Measurements from ENCODE around the gene TRPC3.

The TRPC3 gene

DNA sequence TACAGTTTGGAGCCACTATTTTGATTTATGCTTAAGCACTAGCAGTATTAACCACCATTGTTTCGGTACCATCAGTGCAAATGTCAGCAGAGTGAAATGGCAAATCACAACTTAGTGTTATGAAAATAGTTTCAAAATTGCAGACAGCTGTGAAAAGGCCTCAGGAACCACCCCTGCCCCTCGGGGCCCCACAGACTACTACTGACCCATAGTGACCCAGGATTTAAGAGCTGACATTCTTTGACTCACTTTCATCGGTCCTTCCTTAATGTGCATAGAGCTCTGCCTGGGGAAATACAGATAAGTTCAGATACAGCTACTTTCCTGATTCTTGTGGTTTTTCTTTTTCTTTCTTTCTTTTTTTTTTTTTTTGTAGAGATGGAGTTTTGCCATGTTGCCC lies 78.3 kb downstream of the TRPC3 start:
- DNase-seq (ENCODE audit: low read depth), result no peak

DNA sequence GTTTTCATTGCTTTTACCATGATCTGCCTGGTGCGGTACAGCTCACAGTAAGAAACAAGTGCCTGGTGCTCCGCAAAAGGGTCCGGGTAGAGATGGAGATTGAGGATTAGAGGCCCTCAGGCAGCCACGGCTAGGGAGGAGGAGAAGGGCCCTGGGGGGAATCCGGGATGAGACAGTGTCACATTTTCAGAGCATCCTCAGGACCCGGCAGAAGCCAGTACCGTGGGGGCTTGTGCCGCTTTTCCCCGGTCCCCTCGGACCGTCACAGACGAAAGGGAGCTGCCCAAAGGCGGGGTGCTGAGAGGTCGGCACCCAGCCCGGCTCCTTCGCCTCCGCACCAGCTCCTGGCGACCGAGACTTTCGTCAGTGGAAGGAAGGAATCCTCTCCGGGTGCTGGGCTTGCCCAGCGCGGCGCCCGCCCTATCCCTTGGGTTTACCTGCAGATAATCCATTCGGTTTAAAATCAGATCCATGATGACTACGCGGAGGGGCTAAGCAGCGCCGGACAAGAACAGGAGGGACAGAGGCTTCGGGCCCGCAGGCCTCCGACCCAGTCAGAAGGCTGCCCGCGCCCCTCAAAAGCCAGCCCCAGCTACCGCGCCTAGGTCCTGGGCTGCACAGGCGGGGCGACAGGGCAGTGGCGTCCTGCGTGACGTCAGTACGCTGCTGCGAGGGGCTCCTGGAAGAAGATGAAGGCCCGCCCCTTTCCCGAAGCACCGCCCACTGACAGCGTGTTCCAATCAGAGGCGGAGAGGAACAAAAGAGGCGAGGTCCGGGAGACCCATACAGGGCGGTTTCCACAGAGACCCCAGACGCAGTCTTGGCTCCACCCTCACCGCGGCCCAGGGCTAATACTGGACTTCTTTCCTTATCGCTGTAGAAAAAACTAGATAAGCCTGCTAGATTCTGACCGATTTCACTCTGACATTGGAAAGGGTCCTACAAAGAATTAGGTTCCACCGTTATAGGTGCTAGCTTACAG lies 81.7 kb downstream of the TRPC3 start, which contains the start of gene BBS7:
TSS of gene BBS7 (minus strand) at position 634 of the 982 bp plus-strand sequence. CDS start at position 473, 161 bp downstream.
- peak; percentile 86 for DNase-seq (ENCODE audit: low read depth)

DNA sequence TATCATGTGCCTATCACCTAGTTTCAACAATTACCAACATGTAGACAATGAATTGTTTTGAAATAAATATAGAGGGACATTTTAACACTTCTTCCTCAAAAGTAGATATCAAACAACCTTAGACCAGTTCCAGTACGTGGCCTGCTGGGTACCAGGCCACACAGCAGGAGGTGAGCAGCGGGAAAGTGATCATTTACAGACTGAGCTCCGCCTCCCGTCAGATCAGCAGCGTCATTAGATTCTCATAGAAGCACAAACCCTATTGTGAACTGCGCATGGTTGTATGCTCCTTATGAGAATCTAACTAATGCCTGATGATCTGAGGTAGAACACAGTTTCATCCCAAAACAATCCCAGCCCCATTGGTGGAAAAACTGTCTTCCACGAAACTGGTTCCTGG lies 88.1 kb downstream of the TRPC3 start:
- no peak for DNase-seq (ENCODE audit: low read depth)

DNA sequence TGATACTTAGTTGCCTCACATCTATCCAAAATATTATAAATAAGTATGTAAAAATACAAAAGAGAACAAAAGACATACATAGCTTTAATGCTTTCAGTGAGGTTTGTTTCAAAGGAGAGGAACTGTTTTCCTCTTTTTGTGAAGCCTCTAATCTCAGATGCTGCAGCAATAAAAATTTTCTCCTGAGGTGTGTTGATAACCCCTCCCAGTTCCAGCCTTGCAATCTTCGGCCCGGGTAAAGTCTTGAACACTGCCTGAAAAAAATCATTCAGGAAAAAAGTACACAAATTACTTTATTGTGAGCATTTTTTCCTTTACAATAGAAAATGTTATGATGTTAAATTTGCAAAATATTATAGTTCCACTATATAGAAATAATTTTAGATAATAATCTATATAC lies 90.4 kb downstream of the TRPC3 start:
- DNase-seq (ENCODE audit: low read depth), result no peak

DNA sequence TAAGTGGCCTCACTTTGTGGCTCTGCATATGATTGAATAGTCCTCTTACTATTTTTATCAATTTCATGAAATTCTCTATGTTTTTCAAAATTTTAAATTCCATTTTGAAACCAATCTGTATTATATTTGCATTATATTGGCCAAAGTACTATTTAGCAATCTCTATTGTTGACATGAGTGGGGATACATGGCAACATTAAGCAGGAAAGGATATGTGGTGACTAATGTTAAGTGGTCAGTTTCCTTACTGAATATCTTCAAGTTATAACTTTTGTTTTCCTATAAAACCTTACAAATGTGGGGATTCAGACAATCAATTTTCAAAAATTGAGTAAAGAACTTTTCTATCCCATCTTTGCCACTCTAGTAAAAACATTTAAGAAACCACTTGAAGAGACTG lies 91.7 kb downstream of the TRPC3 start:
- no peak for DNase-seq (ENCODE audit: low read depth)

DNA sequence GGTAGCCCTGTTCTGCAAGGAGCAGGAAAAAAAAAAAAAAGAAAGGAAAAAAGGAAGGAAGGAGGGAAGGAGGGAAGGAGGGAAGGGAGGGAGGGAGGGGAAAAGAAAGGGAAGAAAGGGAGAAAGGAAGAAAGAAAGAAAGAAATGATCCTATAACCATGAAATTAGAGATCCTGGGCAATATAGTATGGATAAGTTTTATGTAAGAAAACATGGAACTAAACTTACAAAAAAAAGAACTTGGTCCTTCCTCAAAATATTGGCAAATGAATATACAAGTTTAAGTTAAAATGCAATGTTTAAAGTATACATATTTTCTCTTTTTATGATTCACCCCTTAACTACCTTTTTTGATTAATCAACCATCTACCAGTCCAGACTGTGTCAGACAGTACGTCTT lies 100.5 kb downstream of the TRPC3 start:
- no peak for DNase-seq (ENCODE audit: low read depth)

DNA sequence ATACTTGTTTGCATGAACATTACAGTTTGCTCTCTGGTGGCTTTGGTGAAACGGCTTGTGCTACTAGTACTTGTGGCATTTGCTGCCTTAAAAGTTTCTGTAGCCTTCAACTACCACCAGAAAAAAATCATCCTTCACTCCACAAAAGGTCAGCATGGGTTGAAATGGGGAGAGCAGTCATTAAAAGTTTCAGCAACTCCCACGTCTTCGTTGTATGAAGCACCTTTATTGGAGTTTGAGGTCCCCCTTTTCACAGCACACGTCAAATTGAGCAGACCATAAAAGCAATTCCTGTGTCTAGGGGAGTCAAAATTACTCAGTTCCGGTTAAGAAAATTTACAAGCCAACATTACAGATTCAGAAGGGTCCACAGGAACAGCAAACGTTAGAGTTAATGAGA lies 105.2 kb downstream of the TRPC3 start:
- DNase-seq (ENCODE audit: low read depth), result no peak

DNA sequence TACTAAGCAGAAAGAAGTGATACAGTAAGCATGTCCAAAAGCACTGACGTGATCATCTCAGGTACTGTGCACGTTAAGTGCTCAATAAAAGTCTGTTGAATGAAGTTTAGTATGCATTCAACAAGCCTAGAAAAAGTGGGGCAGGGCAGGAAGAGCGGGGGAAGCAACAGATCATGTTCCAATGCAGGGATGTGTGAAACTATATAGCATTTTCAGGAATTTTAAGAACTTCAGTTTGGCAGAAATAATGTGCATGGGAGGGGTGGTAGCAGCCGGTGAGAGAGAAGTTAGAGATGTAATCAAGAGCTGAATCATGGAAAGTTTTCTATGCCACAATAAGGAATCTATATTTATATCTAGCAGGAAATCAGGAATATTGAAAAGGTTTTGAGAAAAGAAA lies 109.0 kb downstream of the TRPC3 start:
- DNase-seq (ENCODE audit: low read depth), result no peak

DNA sequence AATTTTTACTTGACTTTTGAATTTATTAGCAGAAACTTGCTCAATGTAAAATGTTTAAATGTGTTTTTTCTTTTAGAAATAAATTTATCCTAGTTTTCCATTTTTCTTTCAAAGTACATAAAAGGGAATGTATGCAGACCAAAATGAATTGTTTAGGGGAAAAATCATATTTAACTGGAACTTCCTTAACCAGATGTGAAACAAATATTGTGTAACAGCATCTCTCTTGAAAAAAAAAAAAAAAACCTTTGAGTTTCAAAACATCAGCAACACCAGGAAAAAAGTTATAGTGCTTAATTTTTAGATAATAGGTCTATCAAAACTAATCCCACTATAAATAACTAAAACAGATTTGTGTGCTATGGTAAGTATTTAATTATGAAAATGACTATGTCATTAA lies 113.7 kb downstream of the TRPC3 start:
- DNase-seq (ENCODE audit: low read depth), result no peak

DNA sequence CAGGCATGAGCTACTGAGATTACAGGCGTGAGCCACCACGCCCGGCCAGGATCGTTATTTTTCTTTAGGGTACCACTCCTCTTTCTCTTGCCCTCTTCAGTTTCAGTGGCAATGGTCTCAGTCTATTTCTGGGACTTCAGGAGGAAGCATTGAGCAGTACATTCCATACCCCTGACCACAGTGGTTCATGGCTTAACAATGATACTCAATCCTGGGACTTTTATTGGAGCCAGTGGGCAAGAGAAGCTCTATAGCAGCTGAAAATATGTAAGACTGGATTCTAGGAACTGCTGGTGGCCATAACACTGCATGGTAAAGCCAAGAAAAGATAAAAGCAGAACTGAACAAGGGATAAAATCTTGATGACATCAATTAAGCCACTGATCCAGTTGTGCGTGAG lies 122.3 kb downstream of the TRPC3 start:
- DNase-seq (ENCODE audit: low read depth), result no peak

Data from activated T-helper 1 cell treated with Interleukin-2 at 50 U/mL for 16 hours (primary cell).